ENCODE results near the gene RETN.

The RETN gene

GRCh38 chr19:7633698-7634097 lies 35.2 kb upstream of the RETN start, which contains the start of gene PCP2:
Gene PCP2 (minus strand): TSS chr19:7633719. CDS start chr19:7633457, 262 bp downstream.
- no peak for TF ChIP-seq CTCF (IDR thresholded peaks at IDR 0.05; ENCODE audit: low read depth, low read length)
- no peak for DNase-seq (ENCODE audit: extremely low read depth, low read depth)

GRCh38 chr19:7635670-7636069 lies 33.2 kb upstream of the RETN start:
- DNase-seq (ENCODE audit: extremely low read depth, low read depth): no peak
- no peak for TF ChIP-seq CTCF (IDR thresholded peaks at IDR 0.05; ENCODE audit: low read depth, low read length)

- no peak for DNase-seq (ENCODE audit: extremely low read depth, low read depth)
- no peak for TF ChIP-seq CTCF (IDR thresholded peaks at IDR 0.05; ENCODE audit: low read depth, low read length)
Observed at GRCh38 chr19:7636317-7636690, 32.5 kb upstream of the RETN start.

GRCh38 chr19:7636691-7637373 lies 32.0 kb upstream of the RETN start, which contains the start of gene STXBP2:
Gene STXBP2 (plus strand): TSS chr19:7637110. CDS start chr19:7637150, 40 bp downstream.
- no peak for DNase-seq (ENCODE audit: extremely low read depth, low read depth)
- no peak for TF ChIP-seq CTCF (IDR thresholded peaks at IDR 0.05; ENCODE audit: low read depth, low read length)

GRCh38 chr19:7637374-7638256 lies 31.2 kb upstream of the RETN start:
- DNase-seq (ENCODE audit: extremely low read depth, low read depth): no peak
- TF ChIP-seq CTCF (IDR thresholded peaks at IDR 0.05; ENCODE audit: low read depth, low read length): no peak

GRCh38 chr19:7638802-7639465 lies 29.9 kb upstream of the RETN start:
- no peak for TF ChIP-seq CTCF (IDR thresholded peaks at IDR 0.05; ENCODE audit: low read depth, low read length)
- DNase-seq (ENCODE audit: extremely low read depth, low read depth): no peak

Measured in AG09319 (cell line).